Ascending aorta (tissue), 2 donors: Measurements from ENCODE around the gene WNT9A. TPM values are rescaled to one million over a fixed set of nuclear protein-coding genes. Genes with fewer than 3 reads are reported as not detected.

Experiments used
- DNase-seq, 2 donors: peaks; one replicate each; pipeline ENCODE4 v3.0.0-alpha.2; 2019; ENCODE audit warnings: low spot score in 2 of 2
- H3K27ac ChIP-seq, 2 donors: fragments of 200-600 bp; sonication (generic); one replicate each; pipeline ENCODE4 v1.5.1; 2016 to 2017; ENCODE audit warnings: mild to moderate bottlenecking in 1 of 2
- H3K27me3 ChIP-seq: fragments of 200-600 bp; sonication (generic); one replicate; pipeline ENCODE4 v1.5.1; 2017
- H3K36me3 ChIP-seq, 2 donors: fragments of 200-600 bp; sonication (generic); one replicate each; pipeline ENCODE4 v1.5.1; 2016
- H3K4me1 ChIP-seq, 2 donors: fragments of 200-600 bp; sonication (generic); one replicate each; pipeline ENCODE4 v1.5.1; 2016 to 2017; ENCODE audit warnings: mild to moderate bottlenecking in 1 of 2
- H3K4me3 ChIP-seq, 2 donors: fragments of 200-600 bp; sonication (generic); one replicate each; pipeline ENCODE4 v1.5.1; 2016 to 2017; ENCODE audit warnings: mild to moderate bottlenecking in 1 of 2
- H3K9me3 ChIP-seq, 2 donors: fragments of 200-600 bp; sonication (generic); one replicate each; pipeline ENCODE4 v1.5.1; 2016
- intact Hi-C: fragments of 100-400 bp; cut with DNase I; formaldehyde crosslinking; loops from one replicate; pipeline ENCODE4 v1.15.1; 2023
- total RNA-seq: library from RNA; depleted of rRNA; stranded (reverse); fragments of >200 nt; gene quantifications from one replicate; pipeline ENCODE4 v1.1.0, GENCODE V29; 2016
- TF ChIP-seq, protein P1 (sequence below), 3 experiments: fragments of 200-600 bp in 2 of 3; fragments of 450-650 bp in 1 of 3; sonication (generic) in 2 of 3; IDR thresholded peaks; one replicate each; pipeline ENCODE4 v1.5.1; 2016 to 2019; ENCODE audit warnings: antibody characterized with exemption in 3 of 3, mild to moderate bottlenecking in 1 of 3, moderate library complexity in 1 of 3

Gene WNT9A
- total RNA-seq, 1 donor from 2014 or later = 0.96 TPM

DNA sequence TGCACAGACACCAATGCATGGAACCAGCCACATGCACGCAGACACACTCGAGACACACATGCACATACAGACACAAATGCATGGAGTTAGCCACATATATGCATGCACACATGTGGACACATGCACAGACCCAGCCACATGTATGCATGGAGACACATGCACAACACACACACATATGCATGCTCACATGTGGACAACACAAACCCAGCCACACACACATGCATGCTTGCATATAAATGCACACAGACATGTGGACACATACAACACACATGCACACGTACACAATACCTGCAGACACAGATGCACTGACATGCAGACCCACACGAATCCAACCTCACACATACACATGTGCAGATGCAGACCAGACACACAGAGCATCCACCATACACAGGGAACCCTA, 31.1 kb downstream of the WNT9A start:
- Histone ChIP-seq H3K4me1 (no peaks in the 10 kb centered on the region), H3K27me3 (no peaks in the 10 kb centered on the region), H3K27ac (no peak overlapping the region), H3K36me3 (peaks cover 0 to 9% of the 10 kb centered on the region in 2 donors), H3K4me3 (no peak overlapping the region), H3K9me3 (no peaks in the 10 kb centered on the region)
- intact Hi-C loops = no loop called here
- TF ChIP-seq, protein P1, sequence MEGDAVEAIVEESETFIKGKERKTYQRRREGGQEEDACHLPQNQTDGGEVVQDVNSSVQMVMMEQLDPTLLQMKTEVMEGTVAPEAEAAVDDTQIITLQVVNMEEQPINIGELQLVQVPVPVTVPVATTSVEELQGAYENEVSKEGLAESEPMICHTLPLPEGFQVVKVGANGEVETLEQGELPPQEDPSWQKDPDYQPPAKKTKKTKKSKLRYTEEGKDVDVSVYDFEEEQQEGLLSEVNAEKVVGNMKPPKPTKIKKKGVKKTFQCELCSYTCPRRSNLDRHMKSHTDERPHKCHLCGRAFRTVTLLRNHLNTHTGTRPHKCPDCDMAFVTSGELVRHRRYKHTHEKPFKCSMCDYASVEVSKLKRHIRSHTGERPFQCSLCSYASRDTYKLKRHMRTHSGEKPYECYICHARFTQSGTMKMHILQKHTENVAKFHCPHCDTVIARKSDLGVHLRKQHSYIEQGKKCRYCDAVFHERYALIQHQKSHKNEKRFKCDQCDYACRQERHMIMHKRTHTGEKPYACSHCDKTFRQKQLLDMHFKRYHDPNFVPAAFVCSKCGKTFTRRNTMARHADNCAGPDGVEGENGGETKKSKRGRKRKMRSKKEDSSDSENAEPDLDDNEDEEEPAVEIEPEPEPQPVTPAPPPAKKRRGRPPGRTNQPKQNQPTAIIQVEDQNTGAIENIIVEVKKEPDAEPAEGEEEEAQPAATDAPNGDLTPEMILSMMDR (IDR thresholded peaks at IDR 0.05) = no peak
- no peak for DNase-seq

DNA sequence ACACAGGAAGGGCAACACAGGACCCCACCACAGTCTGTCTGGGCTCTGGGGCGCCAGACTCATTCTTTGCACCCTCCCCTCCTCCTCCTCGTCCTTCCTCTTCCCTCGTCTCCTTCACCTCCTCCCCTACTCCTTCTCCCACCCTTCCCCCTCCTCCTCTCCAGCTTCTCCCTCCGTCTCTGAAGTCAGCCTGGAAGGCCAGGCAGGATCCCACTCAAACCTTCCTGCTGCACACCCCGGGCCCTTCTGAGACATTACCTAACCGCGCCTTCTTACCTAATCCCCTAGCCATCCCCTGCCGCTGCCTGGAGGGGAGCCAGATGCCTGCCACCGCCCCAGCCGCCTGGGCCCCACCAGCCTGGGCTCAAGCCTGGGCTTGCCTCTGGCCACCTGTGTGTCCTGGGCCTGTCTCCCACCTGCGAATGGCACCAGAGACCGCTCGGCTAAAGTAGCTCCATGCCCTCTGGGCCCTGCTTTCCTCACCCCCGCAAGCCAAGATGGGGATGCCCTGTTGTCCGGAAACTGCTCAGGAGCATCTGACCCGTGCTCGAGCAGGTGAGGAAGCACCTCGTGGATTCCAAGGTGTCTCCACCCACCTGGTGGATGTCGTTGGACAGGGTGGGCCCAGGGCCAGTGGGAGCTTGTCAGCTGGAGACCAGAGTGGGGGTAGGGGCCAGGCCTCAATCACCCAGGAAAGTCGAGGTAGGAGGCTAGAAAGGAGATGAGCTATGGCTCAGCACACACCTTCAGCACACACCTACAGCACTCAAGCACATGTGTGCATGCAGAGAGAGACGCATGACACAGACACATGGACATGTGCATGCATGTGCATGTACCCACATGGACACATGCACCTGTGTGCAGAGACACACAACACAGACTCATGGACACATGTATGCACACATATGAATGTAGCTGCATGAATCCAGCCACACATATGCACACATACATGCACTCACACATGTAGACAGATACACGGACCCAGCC, 31.9 kb downstream of the WNT9A start:
- H3K4me3 ChIP-seq = no peak overlapping the region
- H3K27ac ChIP-seq = no peak overlapping the region
- peaks cover 0 to under 1% of the 10 kb centered on the region in 2 donors for H3K36me3 ChIP-seq
- no peaks in the 10 kb centered on the region for H3K9me3 ChIP-seq
- no peaks in the 10 kb centered on the region for H3K4me1 ChIP-seq
- no peak for DNase-seq
- TF ChIP-seq, protein P1 (IDR thresholded peaks at IDR 0.05) = no peak
- no peaks in the 10 kb centered on the region for H3K27me3 ChIP-seq
- intact Hi-C loops = no loop called here

DNA sequence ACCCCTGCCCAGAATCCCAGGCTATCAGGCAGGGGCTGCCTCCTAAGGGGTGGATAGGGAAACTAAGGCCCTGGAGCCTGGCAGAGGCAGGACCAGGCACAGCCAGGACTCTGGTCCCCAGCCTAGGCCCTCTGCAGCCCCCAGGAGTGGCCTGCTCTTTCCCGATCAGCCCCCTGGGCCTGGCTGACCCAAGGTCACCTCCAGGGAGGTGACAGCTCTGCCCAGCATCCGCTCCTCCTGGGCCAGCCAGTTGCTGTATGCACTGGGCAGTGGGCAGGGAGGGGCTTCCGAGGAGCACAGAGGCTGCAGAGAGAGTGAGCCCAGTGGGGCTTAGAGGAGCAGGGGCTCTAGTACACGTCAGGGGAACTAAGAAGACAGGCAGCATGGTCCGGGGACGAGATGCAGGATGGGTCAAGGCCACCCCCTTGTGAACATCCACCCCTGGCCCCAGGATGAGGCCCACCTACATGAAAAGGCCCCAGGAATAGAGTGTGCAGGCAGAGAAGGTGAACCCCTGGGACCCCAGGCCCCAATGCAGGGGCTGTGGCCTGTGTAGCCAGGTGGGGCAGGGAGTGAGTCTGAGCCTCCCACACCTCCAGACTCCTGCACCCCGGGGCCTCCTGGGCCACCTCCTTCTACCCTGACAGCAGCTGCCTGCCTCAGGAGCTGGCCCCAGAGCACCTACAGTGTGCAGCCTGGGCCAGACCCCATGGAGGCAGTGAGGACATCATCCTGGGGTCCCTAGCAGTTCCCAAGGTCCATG, 32.8 kb downstream of the WNT9A start:
- no peak overlapping the region for H3K4me3 ChIP-seq
- TF ChIP-seq, protein P1 (IDR thresholded peaks at IDR 0.05) = no peak
- H3K27me3 ChIP-seq = no peaks in the 10 kb centered on the region
- intact Hi-C loops = no loop called here
- H3K4me1 ChIP-seq = no peaks in the 10 kb centered on the region
- no peak for DNase-seq
- H3K36me3 ChIP-seq = no peaks in the 10 kb centered on the region
- no peaks in the 10 kb centered on the region for H3K9me3 ChIP-seq
- no peak overlapping the region for H3K27ac ChIP-seq

DNA sequence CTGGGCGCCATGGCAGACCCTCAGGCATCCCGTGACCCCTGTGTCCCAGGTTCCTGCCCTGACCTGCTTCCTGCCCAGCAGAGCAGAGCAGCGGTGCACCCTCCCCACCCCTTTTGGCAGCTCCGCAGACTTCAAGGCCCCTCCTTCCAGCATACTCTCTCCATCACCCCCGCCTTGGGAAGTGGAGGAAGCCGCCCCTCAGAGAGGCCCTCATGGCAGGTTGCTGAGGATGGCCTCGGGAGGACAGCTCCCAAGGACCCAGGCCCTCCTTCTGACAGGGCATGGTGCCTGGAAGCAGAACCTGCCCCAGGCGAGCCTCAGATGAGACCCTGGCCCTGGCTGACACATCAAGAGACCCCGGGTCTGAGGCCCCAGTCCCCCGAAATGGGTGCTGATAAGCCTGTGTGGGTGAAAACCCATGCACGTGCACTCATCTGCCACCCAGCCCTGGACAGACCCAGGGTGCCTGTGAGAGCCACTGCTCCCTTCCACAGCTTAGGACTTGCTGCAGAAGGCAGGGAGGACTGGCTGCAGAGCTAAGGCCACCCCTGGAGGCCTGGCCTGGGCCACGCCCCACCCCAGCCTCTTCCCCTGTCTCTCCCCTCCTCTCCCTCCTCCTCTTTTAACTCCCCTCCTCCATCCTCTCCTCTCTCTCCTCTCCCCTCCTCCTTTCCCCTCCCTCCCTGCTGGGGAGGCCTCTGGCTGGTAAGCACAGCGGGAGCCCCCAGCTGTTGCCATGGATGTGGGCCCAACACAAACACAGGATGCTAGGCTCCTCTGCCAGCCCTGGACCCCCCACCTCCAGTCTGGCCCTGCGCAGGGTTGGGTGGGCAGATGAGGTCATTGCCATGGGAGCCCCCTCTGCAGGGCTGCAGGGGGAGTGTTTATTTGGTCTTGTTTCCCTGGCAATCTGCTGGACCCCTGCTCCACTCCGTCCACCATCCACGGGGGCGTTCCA, 33.7 kb downstream of the WNT9A start:
- no peaks in the 10 kb centered on the region for H3K36me3 ChIP-seq
- no peak overlapping the region for H3K4me3 ChIP-seq
- H3K27me3 ChIP-seq = no peaks in the 10 kb centered on the region
- no peak overlapping the region for H3K27ac ChIP-seq
- DNase-seq = no peak
- no peaks in the 10 kb centered on the region for H3K9me3 ChIP-seq
- H3K4me1 ChIP-seq = no peaks in the 10 kb centered on the region
- intact Hi-C loops = no loop called here
- TF ChIP-seq, protein P1 (IDR thresholded peaks at IDR 0.05) = no peak

DNA sequence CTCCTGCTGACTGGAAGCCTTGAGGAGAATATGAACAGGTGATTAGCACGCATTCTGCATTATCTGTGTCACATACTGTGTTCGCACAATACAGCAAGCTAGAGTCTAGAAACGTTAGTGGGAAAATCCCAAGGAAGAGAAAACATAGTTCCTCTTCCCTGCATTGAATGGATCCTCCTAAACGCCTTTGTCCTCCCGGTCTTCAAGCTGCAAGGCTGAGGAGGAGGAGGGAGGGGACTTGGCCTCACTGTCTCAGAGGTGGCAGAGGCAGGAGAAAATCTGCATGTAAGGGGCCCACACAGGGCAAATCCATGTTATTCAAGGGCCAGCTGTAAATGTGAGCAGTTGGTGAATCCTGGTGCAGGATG, 34.4 kb downstream of the WNT9A start:
- TF ChIP-seq, protein P1 (IDR thresholded peaks at IDR 0.05) = no peak
- no peak for DNase-seq
- intact Hi-C loops = no loop called here
- H3K36me3 ChIP-seq = no peaks in the 10 kb centered on the region
- H3K9me3 ChIP-seq = no peaks in the 10 kb centered on the region
- H3K27ac ChIP-seq = no peak overlapping the region
- H3K27me3 ChIP-seq = no peaks in the 10 kb centered on the region
- no peak overlapping the region for H3K4me3 ChIP-seq
- no peaks in the 10 kb centered on the region for H3K4me1 ChIP-seq
